ENCODE data around the gene CCDC136. TPM values are rescaled to one million over a fixed set of nuclear protein-coding genes. Genes with fewer than 3 reads are reported as not detected.

The CCDC136 gene
- polyA plus RNA-seq, 1 donor: 11.3 TPM

DNA sequence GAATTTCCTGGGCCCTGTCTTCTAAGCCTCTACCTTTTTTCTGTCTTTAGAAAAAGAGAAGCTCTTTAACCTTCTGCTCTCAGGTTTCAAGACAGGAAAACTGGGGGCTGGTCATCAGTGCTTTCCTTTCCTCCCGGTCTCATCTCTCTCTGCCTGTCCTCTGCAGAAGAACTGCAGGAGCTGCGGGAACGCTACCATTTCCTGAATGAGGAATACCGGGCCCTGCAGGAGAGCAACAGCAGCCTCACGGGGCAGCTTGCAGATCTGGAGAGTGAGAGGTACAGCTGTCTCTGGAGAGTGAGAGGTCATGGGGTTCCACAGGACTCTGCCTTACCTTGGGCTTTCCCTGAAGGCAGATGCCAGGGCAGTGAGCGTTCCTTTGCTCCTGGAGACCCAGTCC is 12.7 kb downstream of the CCDC136 start:
- WGBS (ENCODE audit: insufficient coverage, low lambda C conversion rate): no CpG with 5 or more reads among the region's 6 CpGs
- Histone ChIP-seq H3K4me3 (ENCODE audit: low read length) (no peak overlapping the region), H3K9me3 (ENCODE audit: control insufficient read depth, low read depth, low read length) (no peaks in the 10 kb centered on the region), H3K27ac (ENCODE audit: low read length) (no peak overlapping the region), H3K36me3 (ENCODE audit: control insufficient read depth, insufficient read depth, low read length) (peaks cover 3% of the 10 kb centered on the region), H3K4me1 (ENCODE audit: control insufficient read depth, insufficient read depth, low read length) (peaks cover 12% of the 10 kb centered on the region), H3K27me3 (ENCODE audit: control insufficient read depth, insufficient read depth, low read length) (no peaks in the 10 kb centered on the region)
- no peak for DNase-seq

DNA sequence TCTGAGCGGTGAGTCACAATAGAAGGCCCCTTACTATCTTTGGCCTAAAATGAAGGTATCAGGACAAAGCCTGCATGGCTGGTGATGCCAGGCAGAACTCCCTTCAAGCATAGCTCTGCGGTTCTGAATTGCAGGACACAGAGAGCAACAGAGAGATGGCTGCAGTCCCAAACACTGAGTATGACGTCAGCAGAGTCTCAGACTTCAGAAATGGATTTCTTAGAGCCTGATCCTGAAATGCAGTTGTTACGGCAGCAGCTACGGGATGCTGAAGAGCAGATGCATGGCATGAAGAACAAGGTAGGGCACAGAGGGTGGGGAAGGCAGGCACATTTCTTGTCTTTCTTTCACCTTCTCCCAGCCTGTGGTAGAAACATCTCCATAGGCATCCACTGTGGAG is 13.5 kb downstream of the CCDC136 start:
- Histone ChIP-seq H3K27me3 (ENCODE audit: control insufficient read depth, insufficient read depth, low read length) (no peaks in the 10 kb centered on the region), H3K27ac (ENCODE audit: low read length) (no peak overlapping the region), H3K4me3 (ENCODE audit: low read length) (no peak overlapping the region), H3K9me3 (ENCODE audit: control insufficient read depth, low read depth, low read length) (no peaks in the 10 kb centered on the region), H3K4me1 (ENCODE audit: control insufficient read depth, insufficient read depth, low read length) (peaks cover 12% of the 10 kb centered on the region), H3K36me3 (ENCODE audit: control insufficient read depth, insufficient read depth, low read length) (peaks cover 3% of the 10 kb centered on the region)
- WGBS (ENCODE audit: insufficient coverage, low lambda C conversion rate): no CpG with 5 or more reads among the region's 5 CpGs
- no peak for DNase-seq

DNA sequence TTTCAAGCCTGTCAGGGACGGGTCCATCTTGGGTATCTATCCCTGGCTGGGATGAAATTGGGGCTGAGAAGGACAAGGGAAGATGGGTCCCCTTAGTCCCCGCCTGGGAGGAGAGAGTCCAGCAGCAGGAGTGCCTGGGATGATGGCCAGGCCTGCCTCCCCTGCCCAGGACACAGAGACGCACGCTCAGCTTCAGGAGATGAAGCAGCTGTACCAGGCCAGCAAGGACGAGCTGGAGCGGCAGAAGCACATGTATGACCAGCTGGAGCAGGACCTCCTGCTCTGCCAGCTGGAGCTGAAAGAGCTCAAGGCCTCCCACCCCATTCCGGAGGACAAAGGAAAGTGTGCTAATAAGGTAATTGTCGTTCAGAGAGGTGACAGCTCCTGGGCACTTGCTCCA is 15.4 kb downstream of the CCDC136 start:
- Histone ChIP-seq H3K27ac (ENCODE audit: low read length) (no peak overlapping the region), H3K9me3 (ENCODE audit: control insufficient read depth, low read depth, low read length) (no peaks in the 10 kb centered on the region), H3K36me3 (ENCODE audit: control insufficient read depth, insufficient read depth, low read length) (peaks cover 3% of the 10 kb centered on the region), H3K4me1 (ENCODE audit: control insufficient read depth, insufficient read depth, low read length) (no peaks in the 10 kb centered on the region), H3K4me3 (ENCODE audit: low read length) (no peak overlapping the region), H3K27me3 (ENCODE audit: control insufficient read depth, insufficient read depth, low read length) (no peaks in the 10 kb centered on the region)
- whole genome bisulfite sequencing (ENCODE audit: insufficient coverage, low lambda C conversion rate): 80% methylated on average over 1 of the region's 8 CpGs
- no peak for DNase-seq

DNA sequence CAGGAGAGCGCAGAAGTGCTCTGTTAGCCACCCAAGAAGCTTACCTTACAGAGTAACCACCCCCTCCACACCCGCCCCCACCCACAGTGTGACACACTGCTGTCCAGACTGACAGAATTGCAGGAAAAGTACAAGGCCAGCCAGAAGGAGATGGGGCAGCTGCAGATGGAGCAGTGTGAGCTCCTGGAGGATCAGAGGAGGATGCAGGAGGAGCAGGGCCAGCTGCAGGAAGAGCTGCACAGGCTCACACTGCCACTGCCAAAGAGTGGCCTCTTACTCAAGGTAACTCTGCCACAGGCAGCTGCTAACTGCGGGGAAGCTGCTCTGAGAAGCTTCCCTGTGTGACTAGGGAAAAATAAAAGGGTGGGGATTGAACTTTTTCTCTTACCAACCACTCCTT is 17.6 kb downstream of the CCDC136 start:
- Histone ChIP-seq H3K4me1 (ENCODE audit: control insufficient read depth, insufficient read depth, low read length) (no peaks in the 10 kb centered on the region), H3K36me3 (ENCODE audit: control insufficient read depth, insufficient read depth, low read length) (peaks cover 3% of the 10 kb centered on the region), H3K27ac (ENCODE audit: low read length) (no peak overlapping the region), H3K9me3 (ENCODE audit: control insufficient read depth, low read depth, low read length) (no peaks in the 10 kb centered on the region), H3K27me3 (ENCODE audit: control insufficient read depth, insufficient read depth, low read length) (no peaks in the 10 kb centered on the region), H3K4me3 (ENCODE audit: low read length) (no peak overlapping the region)
- DNase-seq: no peak
- WGBS (ENCODE audit: insufficient coverage, low lambda C conversion rate): no CpG with 5 or more reads among the region's 3 CpGs

DNA sequence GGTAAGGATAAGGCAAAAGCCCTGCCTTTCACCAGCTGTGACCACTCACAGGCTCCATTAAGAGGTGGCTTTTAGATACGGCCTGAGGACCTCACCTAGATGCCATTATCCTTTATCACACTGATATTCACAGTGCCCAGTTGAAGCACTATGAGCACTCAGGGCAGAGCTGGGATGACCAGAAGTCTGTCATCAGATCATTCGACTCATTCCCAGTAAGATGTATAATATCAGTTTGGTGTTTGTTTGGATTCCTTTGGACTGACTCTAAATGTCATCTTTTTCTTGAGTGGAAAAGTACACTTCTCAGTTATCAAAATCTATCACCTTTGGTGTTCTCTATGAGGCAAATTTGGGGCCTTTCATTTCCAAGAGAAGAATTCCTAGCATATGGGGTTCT is 18.7 kb downstream of the CCDC136 start:
- H3K9me3 ChIP-seq (ENCODE audit: control insufficient read depth, low read depth, low read length): no peaks in the 10 kb centered on the region
- H3K27me3 ChIP-seq (ENCODE audit: control insufficient read depth, insufficient read depth, low read length): no peaks in the 10 kb centered on the region
- H3K4me1 ChIP-seq (ENCODE audit: control insufficient read depth, insufficient read depth, low read length): no peaks in the 10 kb centered on the region
- no peak overlapping the region for H3K4me3 ChIP-seq (ENCODE audit: low read length)
- DNase-seq: no peak
- peaks cover 3% of the 10 kb centered on the region for H3K36me3 ChIP-seq (ENCODE audit: control insufficient read depth, insufficient read depth, low read length)
- WGBS (ENCODE audit: insufficient coverage, low lambda C conversion rate): no CpG with 5 or more reads among the region's 2 CpGs
- no peak overlapping the region for H3K27ac ChIP-seq (ENCODE audit: low read length)

DNA sequence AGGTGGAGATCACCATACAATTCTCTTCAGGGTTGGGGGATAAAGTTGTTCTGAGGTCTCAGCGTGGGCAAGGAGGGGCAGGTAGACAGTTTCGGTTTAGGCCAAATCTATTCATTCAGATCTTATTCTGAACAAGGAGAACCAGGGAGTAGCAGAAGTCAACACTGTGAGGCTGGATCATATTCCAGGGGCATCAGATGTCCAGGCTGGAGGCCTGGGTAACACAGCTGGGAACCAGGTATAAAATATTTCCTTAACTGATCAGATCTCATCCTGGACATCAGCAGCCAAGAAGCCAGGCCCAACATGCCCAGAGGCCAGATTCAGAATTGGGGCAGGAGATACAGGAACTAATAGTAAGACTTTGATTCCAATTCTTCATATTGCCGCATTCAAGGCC is 19.2 kb downstream of the CCDC136 start:
- no peaks in the 10 kb centered on the region for H3K4me1 ChIP-seq (ENCODE audit: control insufficient read depth, insufficient read depth, low read length)
- no peak overlapping the region for H3K27ac ChIP-seq (ENCODE audit: low read length)
- peaks cover 3% of the 10 kb centered on the region for H3K36me3 ChIP-seq (ENCODE audit: control insufficient read depth, insufficient read depth, low read length)
- no peak for DNase-seq
- H3K27me3 ChIP-seq (ENCODE audit: control insufficient read depth, insufficient read depth, low read length): no peaks in the 10 kb centered on the region
- no peaks in the 10 kb centered on the region for H3K9me3 ChIP-seq (ENCODE audit: control insufficient read depth, low read depth, low read length)
- H3K4me3 ChIP-seq (ENCODE audit: low read length): no peak overlapping the region
- no CpG with 5 or more reads among the region's 3 CpGs for WGBS (ENCODE audit: insufficient coverage, low lambda C conversion rate)

DNA sequence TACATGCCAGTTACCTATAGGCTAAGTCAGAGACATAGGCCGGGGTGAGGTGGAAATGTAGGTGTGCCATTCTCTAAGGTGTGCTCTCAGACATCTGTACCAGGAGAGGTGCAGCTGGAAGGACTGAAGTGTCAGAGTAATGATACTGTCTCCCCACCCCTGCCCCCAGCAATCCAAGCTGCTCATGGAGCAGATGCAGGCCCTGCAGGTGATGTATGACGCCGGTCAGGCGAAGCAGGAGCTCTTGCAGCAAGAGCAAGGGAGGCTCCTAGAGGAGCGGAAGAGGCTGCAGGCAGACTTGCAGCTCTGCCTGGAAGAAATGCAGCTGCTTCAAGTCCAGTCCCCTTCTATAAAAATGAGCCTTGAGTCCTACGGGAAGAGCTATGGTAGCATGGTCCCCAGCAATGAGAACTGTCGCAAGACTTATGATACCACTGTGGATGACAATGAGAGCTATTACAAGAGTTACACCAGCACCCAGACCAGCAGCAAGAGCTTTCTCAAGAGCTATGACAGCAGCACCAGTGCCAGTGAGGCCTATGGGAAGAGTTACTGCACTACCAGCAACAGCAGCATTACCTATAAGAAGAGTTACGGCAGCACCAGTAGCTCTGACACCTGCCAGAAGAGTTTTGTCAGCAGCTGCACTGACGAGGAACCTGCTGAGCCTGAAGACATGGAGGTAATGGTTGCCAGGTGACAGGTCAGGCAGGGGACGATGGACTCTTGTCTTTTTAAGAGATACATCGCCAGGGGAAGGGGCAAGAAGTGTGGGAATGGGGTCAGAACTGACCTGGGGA is 20.1 kb downstream of the CCDC136 start:
- WGBS (ENCODE audit: insufficient coverage, low lambda C conversion rate): no CpG with 5 or more reads among the region's 11 CpGs
- Histone ChIP-seq H3K9me3 (ENCODE audit: control insufficient read depth, low read depth, low read length) (no peaks in the 10 kb centered on the region), H3K27ac (ENCODE audit: low read length) (no peak overlapping the region), H3K36me3 (ENCODE audit: control insufficient read depth, insufficient read depth, low read length) (no peaks in the 10 kb centered on the region), H3K4me1 (ENCODE audit: control insufficient read depth, insufficient read depth, low read length) (no peaks in the 10 kb centered on the region), H3K4me3 (ENCODE audit: low read length) (no peak overlapping the region), H3K27me3 (ENCODE audit: control insufficient read depth, insufficient read depth, low read length) (no peaks in the 10 kb centered on the region)
- no peak for DNase-seq

DNA sequence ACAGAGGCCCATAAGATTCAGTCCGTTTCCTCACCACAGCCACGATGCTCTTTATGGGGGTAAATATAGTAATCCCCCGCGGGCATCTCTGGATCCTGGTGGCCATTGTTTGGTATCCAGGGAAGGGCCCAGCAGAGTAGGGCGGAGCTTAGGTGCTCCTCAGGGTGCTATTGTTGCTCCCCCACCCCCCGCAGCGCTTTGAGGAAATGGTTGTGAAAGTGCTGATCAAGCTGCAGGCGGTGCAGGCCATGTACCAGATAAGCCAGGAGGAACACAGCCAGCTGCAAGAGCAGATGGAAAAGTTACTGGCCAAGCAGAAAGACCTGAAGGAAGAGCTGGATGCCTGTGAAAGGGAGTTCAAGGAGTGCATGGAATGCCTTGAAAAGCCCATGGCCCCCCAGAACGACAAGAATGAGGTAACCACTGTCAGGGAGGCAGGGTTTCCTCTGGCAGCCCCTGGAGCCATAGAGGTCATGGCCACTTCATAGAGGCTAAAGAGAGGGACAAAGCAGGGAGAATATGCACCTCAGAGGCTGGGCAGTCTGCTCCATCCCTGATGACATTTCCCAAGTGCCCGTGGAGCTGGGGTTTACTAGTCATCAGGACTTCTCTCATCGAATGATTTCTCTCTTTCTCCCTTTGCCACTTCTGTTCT is 20.9 kb downstream of the CCDC136 start:
- DNase-seq: peak in 1 of 2 donors; percentile 67
- H3K4me1 ChIP-seq (ENCODE audit: control insufficient read depth, insufficient read depth, low read length): no peaks in the 10 kb centered on the region
- no peak overlapping the region for H3K27ac ChIP-seq (ENCODE audit: low read length)
- H3K36me3 ChIP-seq (ENCODE audit: control insufficient read depth, insufficient read depth, low read length): no peaks in the 10 kb centered on the region
- no peak overlapping the region for H3K4me3 ChIP-seq (ENCODE audit: low read length)
- no peaks in the 10 kb centered on the region for H3K9me3 ChIP-seq (ENCODE audit: control insufficient read depth, low read depth, low read length)
- no CpG with 5 or more reads among the region's 11 CpGs for WGBS (ENCODE audit: insufficient coverage, low lambda C conversion rate)
- no peaks in the 10 kb centered on the region for H3K27me3 ChIP-seq (ENCODE audit: control insufficient read depth, insufficient read depth, low read length)

DNA sequence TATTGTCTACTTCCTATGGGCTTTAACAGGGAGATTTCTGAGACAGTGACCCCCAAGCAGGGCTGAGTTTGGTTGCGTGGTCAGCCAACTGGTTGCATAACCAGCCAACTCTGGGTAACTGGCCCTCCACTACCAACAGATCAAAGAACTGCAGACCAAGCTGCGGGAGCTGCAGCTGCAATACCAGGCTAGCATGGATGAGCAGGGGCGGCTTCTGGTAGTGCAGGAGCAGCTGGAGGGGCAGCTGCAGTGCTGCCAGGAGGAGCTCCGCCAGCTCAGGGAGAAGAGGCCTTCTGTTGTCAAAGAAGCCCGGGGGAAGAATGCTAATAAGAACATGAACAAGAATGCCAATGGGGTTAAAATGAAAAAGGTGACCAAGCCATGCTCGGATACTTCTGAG is 22.7 kb downstream of the CCDC136 start:
- Histone ChIP-seq H3K4me1 (ENCODE audit: control insufficient read depth, insufficient read depth, low read length) (no peaks in the 10 kb centered on the region), H3K27me3 (ENCODE audit: control insufficient read depth, insufficient read depth, low read length) (no peaks in the 10 kb centered on the region), H3K36me3 (ENCODE audit: control insufficient read depth, insufficient read depth, low read length) (no peaks in the 10 kb centered on the region), H3K27ac (ENCODE audit: low read length) (no peak overlapping the region), H3K4me3 (ENCODE audit: low read length) (no peak overlapping the region), H3K9me3 (ENCODE audit: control insufficient read depth, low read depth, low read length) (no peaks in the 10 kb centered on the region)
- WGBS (ENCODE audit: insufficient coverage, low lambda C conversion rate): 100% methylated on average over 1 of the region's 6 CpGs
- no peak for DNase-seq

DNA sequence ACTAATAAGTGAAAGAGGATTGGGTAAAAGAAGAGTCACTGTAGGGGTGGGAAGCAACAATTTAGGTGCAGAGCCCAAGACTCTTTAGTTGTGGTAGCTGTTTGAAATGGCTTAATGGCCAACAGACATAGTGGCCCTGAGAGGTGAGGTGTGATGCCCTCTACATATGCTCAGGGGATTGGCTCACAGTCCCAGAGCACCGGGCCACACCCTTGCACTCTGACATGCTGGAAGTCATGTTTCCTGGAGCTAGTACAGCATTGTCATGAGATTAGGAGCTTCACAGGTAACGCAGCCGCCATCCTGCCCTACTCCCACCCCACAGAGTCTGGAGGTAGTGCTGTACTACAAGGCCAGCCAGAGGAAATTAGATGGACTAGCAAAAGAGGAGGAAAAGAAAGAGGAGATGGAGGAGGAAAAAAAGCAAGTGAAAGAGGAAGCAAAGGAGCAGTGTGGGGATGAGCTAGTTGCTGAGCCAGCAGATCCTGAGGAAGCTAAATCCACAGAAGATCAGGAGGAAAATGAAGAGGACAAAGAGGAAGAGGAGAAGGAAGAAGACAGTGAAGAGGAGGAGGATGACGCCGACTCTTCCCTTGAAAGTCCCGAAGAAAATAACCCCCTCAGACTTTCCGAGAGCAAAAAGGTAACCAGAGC is 23.6 kb downstream of the CCDC136 start:
- WGBS (ENCODE audit: insufficient coverage, low lambda C conversion rate): 90% methylated on average over 3 of the region's 7 CpGs
- H3K36me3 ChIP-seq (ENCODE audit: control insufficient read depth, insufficient read depth, low read length): no peaks in the 10 kb centered on the region
- peak in 1 of 2 donors; percentile 46 for DNase-seq

More for the DNA sequence above, 23.6 kb downstream of the CCDC136 start:
- Histone ChIP-seq H3K27ac (ENCODE audit: low read length) (no peak overlapping the region), H3K9me3 (ENCODE audit: control insufficient read depth, low read depth, low read length) (no peaks in the 10 kb centered on the region), H3K27me3 (ENCODE audit: control insufficient read depth, insufficient read depth, low read length) (no peaks in the 10 kb centered on the region), H3K4me1 (ENCODE audit: control insufficient read depth, insufficient read depth, low read length) (no peaks in the 10 kb centered on the region), H3K4me3 (ENCODE audit: low read length) (no peak overlapping the region)

Data from large intestine (tissue), 3 donors.